ENCODE measurements around the gene TSPAN6. TPM values are rescaled to one million over a fixed set of nuclear protein-coding genes. Genes with fewer than 3 reads are reported as not detected.

Gene TSPAN6
- polyA plus RNA-seq, 3 donors from 2014 or later, result 0.64 TPM; not detected in 2

- Mint-ChIP-seq H3K9me3 (no peaks in the 10 kb centered on the region), H3K4me3 (no peak overlapping the region), H3K4me1 (no peaks in the 10 kb centered on the region), H3K27ac (no peak overlapping the region), H3K27me3 (ENCODE audit: low read depth in 3 of 3) (peaks cover 2 to 11% (median 9%) of the 10 kb centered on the region in 3 donors), H3K36me3 (no peaks in the 10 kb centered on the region)
- DNase-seq, result no peak
Observed at GRCh38 chrX:100659431-100660137, 23.0 kb upstream of the TSPAN6 start.

- no peak for DNase-seq
- Mint-ChIP-seq H3K9me3 (no peaks in the 10 kb centered on the region), H3K36me3 (no peaks in the 10 kb centered on the region), H3K27ac (no peak overlapping the region), H3K27me3 (ENCODE audit: low read depth in 3 of 3) (peaks cover 2 to 11% (median 9%) of the 10 kb centered on the region in 3 donors), H3K4me3 (no peak overlapping the region), H3K4me1 (no peaks in the 10 kb centered on the region)
Observed at GRCh38 chrX:100658941-100659381, 22.4 kb upstream of the TSPAN6 start.

- no peaks in the 10 kb centered on the region for H3K4me1 Mint-ChIP-seq
- H3K36me3 Mint-ChIP-seq, result no peaks in the 10 kb centered on the region
- DNase-seq, result no peak
- H3K9me3 Mint-ChIP-seq, result no peaks in the 10 kb centered on the region
- H3K4me3 Mint-ChIP-seq, result no peak overlapping the region
- peaks cover 4 to 15% (median 5%) of the 10 kb centered on the region in 3 donors for H3K27me3 Mint-ChIP-seq (ENCODE audit: low read depth in 3 of 3)
- no peak overlapping the region for H3K27ac Mint-ChIP-seq
Observed at GRCh38 chrX:100654261-100654660, 17.7 kb upstream of the TSPAN6 start.

- no peak for DNase-seq
- Mint-ChIP-seq H3K9me3 (no peaks in the 10 kb centered on the region), H3K27ac (no peak overlapping the region), H3K27me3 (ENCODE audit: low read depth in 3 of 3) (peaks cover 2 to 10% (median 4%) of the 10 kb centered on the region in 3 donors), H3K4me3 (no peak overlapping the region), H3K4me1 (no peaks in the 10 kb centered on the region), H3K36me3 (no peaks in the 10 kb centered on the region)
Observed at GRCh38 chrX:100652266-100652665, 15.7 kb upstream of the TSPAN6 start.

- Mint-ChIP-seq H3K4me3 (no peak overlapping the region), H3K4me1 (no peaks in the 10 kb centered on the region), H3K27ac (no peak overlapping the region), H3K27me3 (ENCODE audit: low read depth in 3 of 3) (peaks cover 0 to 13% (median 4%) of the 10 kb centered on the region in 3 donors), H3K36me3 (no peaks in the 10 kb centered on the region), H3K9me3 (no peaks in the 10 kb centered on the region)
- no peak for DNase-seq
Observed at GRCh38 chrX:100650841-100651240, 14.2 kb upstream of the TSPAN6 start.

GRCh38 chrX:100649550-100650356 lies 13.1 kb upstream of the TSPAN6 start:
- Mint-ChIP-seq H3K4me1 (no peaks in the 10 kb centered on the region), H3K9me3 (no peaks in the 10 kb centered on the region), H3K27me3 (ENCODE audit: low read depth in 3 of 3) (peaks cover 2 to 12% (median 3%) of the 10 kb centered on the region in 3 donors), H3K27ac (no peak overlapping the region), H3K4me3 (no peak overlapping the region), H3K36me3 (no peaks in the 10 kb centered on the region)
- no peak for DNase-seq

DNA sequence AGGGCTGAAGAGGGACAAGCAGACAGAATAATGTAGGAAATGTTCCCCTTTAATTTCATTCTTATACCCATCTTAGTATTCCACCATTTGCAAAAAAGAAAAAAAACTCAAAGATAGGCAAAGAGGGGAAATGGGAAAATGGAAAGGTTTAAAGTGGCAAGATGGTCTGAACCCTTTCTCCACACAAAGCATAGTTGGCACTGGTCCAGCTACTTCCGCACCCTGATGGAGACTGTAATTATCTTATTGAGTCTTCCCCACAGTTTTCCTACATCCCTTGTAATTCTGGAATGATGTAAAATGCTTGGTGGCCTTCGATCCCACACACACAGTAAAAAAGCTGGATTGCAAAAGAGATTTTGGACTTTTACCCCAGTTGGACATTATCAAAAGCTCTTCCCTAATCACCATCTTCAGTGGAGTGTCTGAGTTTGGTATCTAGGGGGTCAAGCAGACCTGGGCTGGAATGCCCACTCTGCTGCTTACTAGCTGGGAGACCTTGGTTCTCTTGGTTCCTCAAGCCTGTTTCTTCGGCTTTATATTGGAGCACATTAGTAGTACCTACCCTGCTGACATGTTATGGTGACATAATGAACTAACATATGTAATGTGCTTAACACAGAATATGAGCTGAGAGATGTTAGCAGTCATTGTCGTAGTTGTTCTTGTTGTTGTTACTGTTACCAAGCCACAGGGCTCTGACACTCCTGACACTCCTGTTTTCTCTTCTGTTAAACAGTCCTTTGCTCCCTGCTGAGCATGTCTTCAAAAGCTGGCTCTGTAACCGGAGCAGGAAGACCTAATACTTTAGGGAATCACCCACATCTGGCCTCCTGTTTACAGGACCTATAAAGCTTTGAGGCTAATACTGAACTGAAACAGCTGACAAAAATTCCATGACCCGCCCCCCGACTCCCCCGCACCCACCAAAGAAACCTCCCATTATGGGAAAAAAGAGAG lies 12.1 kb upstream of the TSPAN6 start:
- H3K4me1 Mint-ChIP-seq, result no peaks in the 10 kb centered on the region
- no peaks in the 10 kb centered on the region for H3K9me3 Mint-ChIP-seq
- no peaks in the 10 kb centered on the region for H3K36me3 Mint-ChIP-seq
- no peak overlapping the region for H3K4me3 Mint-ChIP-seq
- H3K27me3 Mint-ChIP-seq (ENCODE audit: low read depth in 3 of 3), result peaks cover 2 to 13% (median 5%) of the 10 kb centered on the region in 3 donors
- no peak overlapping the region for H3K27ac Mint-ChIP-seq
- DNase-seq, result no peak

DNA sequence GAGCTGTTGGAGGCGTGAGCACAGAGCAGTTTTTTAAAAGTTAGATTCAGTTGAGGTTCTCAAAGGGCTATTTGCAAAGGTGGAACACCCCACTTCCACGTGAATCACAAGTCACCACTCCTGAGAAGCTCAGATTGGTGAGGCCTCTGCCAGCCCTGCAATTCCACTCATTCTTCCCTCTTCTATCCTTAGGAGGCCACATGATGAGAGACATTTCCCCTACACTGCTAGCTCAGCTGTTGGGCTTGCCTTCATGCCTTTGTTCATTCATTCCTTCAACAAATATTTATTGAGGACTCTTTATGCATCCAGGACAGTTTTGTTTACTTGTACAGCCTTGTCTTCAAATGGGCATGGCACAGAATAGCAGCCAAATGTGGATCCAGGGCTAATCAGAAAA lies 11.1 kb upstream of the TSPAN6 start:
- no peaks in the 10 kb centered on the region for H3K9me3 Mint-ChIP-seq
- H3K36me3 Mint-ChIP-seq, result no peaks in the 10 kb centered on the region
- no peak overlapping the region for H3K27ac Mint-ChIP-seq
- DNase-seq, result no peak
- peaks cover 0 to 9% (median 6%) of the 10 kb centered on the region in 3 donors for H3K27me3 Mint-ChIP-seq (ENCODE audit: low read depth in 3 of 3)
- H3K4me1 Mint-ChIP-seq, result no peaks in the 10 kb centered on the region
- no peak overlapping the region for H3K4me3 Mint-ChIP-seq

DNA sequence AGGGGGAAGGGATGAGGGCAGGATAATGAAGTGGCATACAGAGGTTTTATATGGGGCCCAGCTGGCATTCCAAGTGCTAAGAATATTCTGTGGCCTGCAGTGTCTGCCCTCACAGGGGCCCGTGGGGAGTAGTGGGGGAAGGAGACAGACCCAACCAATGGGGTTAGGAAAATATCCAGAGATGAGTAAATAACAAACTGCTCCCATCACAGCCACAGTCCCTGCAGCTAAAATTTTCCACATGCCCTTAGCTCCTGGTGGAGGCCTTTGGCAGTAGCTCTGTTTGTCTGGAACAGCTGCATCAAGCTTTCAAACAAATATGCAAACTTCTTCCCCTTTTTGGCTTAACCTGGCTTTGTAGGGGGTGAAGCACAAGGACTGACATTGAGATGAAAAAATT lies 10.5 kb upstream of the TSPAN6 start:
- no peak for DNase-seq
- no peak overlapping the region for H3K27ac Mint-ChIP-seq
- H3K4me1 Mint-ChIP-seq, result no peaks in the 10 kb centered on the region
- no peaks in the 10 kb centered on the region for H3K36me3 Mint-ChIP-seq
- no peak overlapping the region for H3K4me3 Mint-ChIP-seq
- H3K27me3 Mint-ChIP-seq (ENCODE audit: low read depth in 3 of 3), result peaks cover 2 to 8% (median 6%) of the 10 kb centered on the region in 3 donors
- H3K9me3 Mint-ChIP-seq, result no peaks in the 10 kb centered on the region

- Mint-ChIP-seq H3K36me3 (no peaks in the 10 kb centered on the region), H3K4me3 (no peak overlapping the region), H3K9me3 (peaks cover 0 to 2% (median 0%) of the 10 kb centered on the region in 6 donors), H3K4me1 (no peaks in the 10 kb centered on the region), H3K27ac (no peak overlapping the region), H3K27me3 (ENCODE audit: low read depth in 3 of 3) (peaks cover 2 to 12% (median 9%) of the 10 kb centered on the region in 3 donors)
- no peak for DNase-seq
Observed at GRCh38 chrX:100645106-100645505, 8.5 kb upstream of the TSPAN6 start.

DNA sequence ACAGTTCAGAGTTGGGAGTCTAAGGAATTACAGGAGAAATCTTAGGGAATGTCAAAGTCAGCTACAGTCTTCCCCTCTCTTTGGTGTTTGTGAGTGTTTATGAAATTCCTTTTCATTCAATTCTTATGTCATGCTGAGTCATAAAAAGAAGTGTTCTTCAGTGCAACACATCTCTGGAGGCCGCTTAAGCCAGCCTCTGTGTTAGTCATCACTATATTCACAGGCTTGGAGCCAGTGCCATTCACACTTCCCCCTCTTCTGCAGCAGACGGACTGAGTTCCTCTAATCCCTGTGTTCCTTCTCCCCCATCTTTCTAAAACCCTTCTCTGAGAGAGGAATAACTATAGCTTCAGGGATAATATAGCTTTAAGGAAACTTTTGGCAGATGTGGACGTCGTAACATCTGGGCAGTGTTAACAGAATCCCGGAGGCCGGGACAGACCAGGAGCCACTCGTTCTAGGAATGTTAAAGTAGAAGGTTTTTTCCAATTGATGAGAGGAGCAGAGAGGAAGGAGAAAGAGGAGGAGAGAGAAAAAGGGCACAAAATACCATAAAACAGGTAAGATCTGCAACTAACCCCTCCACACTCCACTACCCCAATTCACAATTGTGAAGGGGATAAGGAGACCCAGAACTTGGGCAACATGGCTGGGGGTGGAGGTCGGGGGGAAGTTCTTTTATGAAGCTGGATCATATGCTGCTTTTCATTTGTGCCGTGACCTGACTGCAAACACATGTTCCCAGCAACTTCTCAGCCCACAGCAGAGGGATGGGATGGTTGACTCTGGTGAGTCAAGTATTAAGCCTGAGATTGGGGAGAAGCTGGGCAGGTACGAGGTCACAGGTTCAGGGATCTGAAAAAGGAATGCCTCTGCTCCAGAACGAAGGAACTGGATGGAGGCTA lies 7.6 kb upstream of the TSPAN6 start, which contains the start of gene SRPX2:
SRPX2 (plus strand) TSS at position 244 of the 905 bp plus-strand sequence. CDS start 2,124 bp downstream, outside the sequence.
- H3K27ac Mint-ChIP-seq, result no peak within 1 kb of the TSS
- no peak within 1 kb of the TSS for H3K4me3 Mint-ChIP-seq
- H3K4me1 Mint-ChIP-seq, result no peaks in the 10 kb centered on the region
- H3K27me3 Mint-ChIP-seq (ENCODE audit: low read depth in 3 of 3), result peaks cover 2 to 18% (median 13%) of the 10 kb centered on the region in 3 donors
- H3K36me3 Mint-ChIP-seq, result no peaks in the 10 kb centered on the region
- DNase-seq, result no peak
- peaks cover 0 to 2% (median 0%) of the 10 kb centered on the region in 6 donors for H3K9me3 Mint-ChIP-seq

DNA sequence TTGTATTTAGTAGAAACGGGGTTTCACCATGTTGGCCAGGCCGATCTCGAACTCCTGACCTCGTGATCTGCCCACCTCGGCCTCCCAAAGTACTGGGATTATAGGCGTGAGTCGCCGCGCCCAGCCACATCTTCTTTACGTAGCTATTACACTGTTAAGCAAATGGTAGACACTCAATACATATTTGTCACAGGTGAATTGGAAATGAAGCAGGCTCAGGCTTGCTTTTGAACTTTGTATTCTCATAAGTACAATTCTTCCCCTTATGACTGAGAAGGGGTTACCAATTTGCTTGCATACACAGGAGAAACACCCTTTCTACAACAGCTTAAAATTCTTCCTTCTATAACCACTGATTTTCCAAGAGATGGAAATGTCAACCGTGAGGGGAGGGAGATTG lies 6.6 kb upstream of the TSPAN6 start:
- Mint-ChIP-seq H3K27me3 (ENCODE audit: low read depth in 3 of 3) (peaks cover 3 to 19% (median 18%) of the 10 kb centered on the region in 3 donors), H3K4me1 (no peaks in the 10 kb centered on the region), H3K9me3 (peaks cover 0 to 5% (median 0%) of the 10 kb centered on the region in 6 donors)

More for the DNA sequence above, 6.6 kb upstream of the TSPAN6 start:
- Mint-ChIP-seq H3K4me3 (no peak overlapping the region), H3K27ac (no peak overlapping the region), H3K36me3 (no peaks in the 10 kb centered on the region)
- DNase-seq, result no peak

Measured in immature natural killer cell (primary cell).